ENCODE data around the gene POM121L2. TPM values are rescaled to one million over a fixed set of nuclear protein-coding genes. Genes with fewer than 3 reads are reported as not detected.
A peak's percentile ranks its signal among the peaks of the same experiment; 100 is the strongest.

The POM121L2 gene
- total RNA-seq, 2 experiments from 2014 or later = not detected

GRCh38 chr6:27332692-27333641 is 20.9 kb upstream of the POM121L2 start:
- H3K4me1 Mint-ChIP-seq (ENCODE audit: low read depth) = peaks cover 21% of the 10 kb centered on the region
- ChIA-PET POLR2A (interaction anchor here (0.6 to 2.1 kb wide), 7 partner anchors 11 to 1356 kb away, joined by 3 to 10 read pairs (median 4); partner anchors contain the start of genes POM121L2 and ZNF184), CTCF (interaction anchor here (0.8 to 1.2 kb wide), 2 partner anchors 26 to 206 kb away, joined by 3 read pairs; no protein-coding TSS in a partner anchor)
- intact Hi-C loops (cut with DNase I, micrococcal nuclease) = loop anchor here in 1 of 2 experiments (1.0 to 2.0 kb wide), 2 partner anchors 146 to 170 kb away; no protein-coding TSS in a partner anchor
- Histone ChIP-seq H3K36me3 (ENCODE audit: insufficient read depth, low read length) (no peaks in the 10 kb centered on the region), H3K4me3 (ENCODE audit: low read length) (peak overlapping the region; percentile 51), H3K27ac (ENCODE audit: low read depth in 1 of 2, low read length in 2 of 2) (no peak overlapping the region), H3K4me1 (ENCODE audit: insufficient read depth, low read length) (peaks cover 7% of the 10 kb centered on the region), H3K9me3 (ENCODE audit: control insufficient read depth in 1 of 2, insufficient read depth in 1 of 2, low read length in 2 of 2) (peaks cover 0 to 17% of the 10 kb centered on the region in 2 experiments), H3K27me3 (ENCODE audit: control insufficient read depth in 1 of 2, insufficient read depth in 2 of 2, low read length in 2 of 2) (peaks cover 2 to 44% of the 10 kb centered on the region in 2 experiments)
- DNase-seq (peak in 13 of 14 experiments; percentile 8 to 75 (median 39)), ATAC-seq (ENCODE audit: poor library complexity) (peak; percentile 88)
- peak overlapping the region; percentile 92 for H3K4me3 Mint-ChIP-seq
- H3K9me3 Mint-ChIP-seq = peaks cover 3% of the 10 kb centered on the region
- no peak for TF ChIP-seq CTCF (IDR thresholded peaks at IDR 0.05)
- H3K36me3 Mint-ChIP-seq (ENCODE audit: low read depth) = peaks cover 12% of the 10 kb centered on the region
- H3K27ac Mint-ChIP-seq = peak overlapping the region; percentile 91
- peaks cover 58% of the 10 kb centered on the region for H3K27me3 Mint-ChIP-seq

- DNase-seq = no peak
- ATAC-seq (ENCODE audit: poor library complexity) = no peak
- TF ChIP-seq CTCF (IDR thresholded peaks at IDR 0.05) = no peak
- peaks cover 5 to 51% of the 10 kb centered on the region in 2 experiments for H3K27me3 ChIP-seq (ENCODE audit: control insufficient read depth in 1 of 2, insufficient read depth in 2 of 2, low read length in 2 of 2)
- H3K27ac ChIP-seq (ENCODE audit: low read depth in 1 of 2, low read length in 2 of 2) = no peak overlapping the region
- H3K4me3 ChIP-seq (ENCODE audit: low read length) = no peak overlapping the region
- H3K9me3 ChIP-seq (ENCODE audit: control insufficient read depth in 1 of 2, insufficient read depth in 1 of 2, low read length in 2 of 2) = peaks cover 0 to 5% of the 10 kb centered on the region in 2 experiments
- Mint-ChIP-seq H3K36me3 (ENCODE audit: low read depth) (peaks cover under 1% of the 10 kb centered on the region), H3K27me3 (peaks cover 77% of the 10 kb centered on the region), H3K4me3 (no peak overlapping the region), H3K27ac (no peak overlapping the region), H3K9me3 (peaks cover 2% of the 10 kb centered on the region), H3K4me1 (ENCODE audit: low read depth) (peaks cover 6% of the 10 kb centered on the region)
- no peaks in the 10 kb centered on the region for H3K36me3 ChIP-seq (ENCODE audit: insufficient read depth, low read length)
- H3K4me1 ChIP-seq (ENCODE audit: insufficient read depth, low read length) = no peaks in the 10 kb centered on the region
- ChIA-PET POLR2A (no interaction called here), CTCF (no interaction called here)
- intact Hi-C loops (cut with DNase I, micrococcal nuclease) = no loop called here
Measured at GRCh38 chr6:27327023-27327738, 15.1 kb upstream of the POM121L2 start.

DNA sequence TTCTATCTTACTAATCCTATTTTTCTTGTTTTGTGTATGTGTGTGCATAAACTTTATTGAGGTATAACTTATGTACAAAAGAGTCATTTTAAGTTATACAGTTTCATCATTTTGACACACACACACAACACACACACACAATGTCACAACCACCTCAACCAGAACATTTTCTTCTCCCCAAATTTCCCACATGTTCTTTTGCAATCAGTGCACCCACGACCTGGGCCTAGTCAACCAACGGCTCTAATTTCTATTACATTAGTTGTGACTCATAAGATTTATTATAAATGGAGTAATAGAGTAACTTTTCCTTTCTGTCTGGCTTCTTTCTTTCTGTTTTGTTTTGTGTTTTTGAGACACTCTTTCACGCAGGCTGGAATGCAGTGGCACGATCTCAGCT is 9.8 kb upstream of the POM121L2 start:
- Histone ChIP-seq H3K4me1 (ENCODE audit: insufficient read depth, low read length) (no peaks in the 10 kb centered on the region), H3K9me3 (ENCODE audit: control insufficient read depth in 1 of 2, insufficient read depth in 1 of 2, low read length in 2 of 2) (no peaks in the 10 kb centered on the region), H3K4me3 (ENCODE audit: low read length) (no peak overlapping the region), H3K36me3 (ENCODE audit: insufficient read depth, low read length) (no peaks in the 10 kb centered on the region), H3K27ac (ENCODE audit: low read depth in 1 of 2, low read length in 2 of 2) (no peak overlapping the region), H3K27me3 (ENCODE audit: control insufficient read depth in 1 of 2, insufficient read depth in 2 of 2, low read length in 2 of 2) (peaks cover 6 to 31% of the 10 kb centered on the region in 2 experiments)
- DNase-seq (no peak), ATAC-seq (ENCODE audit: poor library complexity) (no peak)
- Mint-ChIP-seq H3K27me3 (peaks cover 65% of the 10 kb centered on the region), H3K4me1 (ENCODE audit: low read depth) (no peaks in the 10 kb centered on the region), H3K27ac (no peak overlapping the region), H3K4me3 (no peak overlapping the region), H3K9me3 (no peaks in the 10 kb centered on the region), H3K36me3 (ENCODE audit: low read depth) (no peaks in the 10 kb centered on the region)
- intact Hi-C loops (cut with DNase I, micrococcal nuclease) = no loop called here
- CTCF ChIA-PET = no interaction called here
- POLR2A ChIA-PET = no interaction called here
- TF ChIP-seq CTCF (IDR thresholded peaks at IDR 0.05) = no peak
